GM12864 (cell line): ENCODE results near the gene THSD7A.

Experiments used
- DNase-seq: peaks from one replicate; pipeline ENCODE4 v3.0.0-alpha.2; 2011; ENCODE audit warnings: low read depth
- H3K4me3 ChIP-seq: 2 replicates; pipeline ENCODE4 v1.5.1; 2011; ENCODE audit warnings: mild to moderate bottlenecking, low read depth, low read length, control low read depth
- CTCF ChIP-seq: IDR thresholded peaks from 2 replicates; pipeline ENCODE4 v1.5.1; 2011; ENCODE audit warnings: low read depth, mild to moderate bottlenecking, moderate library complexity, low read length, control low read depth, inconsistent platforms; ENCODE audit errors: missing control alignments

The THSD7A gene

DNA sequence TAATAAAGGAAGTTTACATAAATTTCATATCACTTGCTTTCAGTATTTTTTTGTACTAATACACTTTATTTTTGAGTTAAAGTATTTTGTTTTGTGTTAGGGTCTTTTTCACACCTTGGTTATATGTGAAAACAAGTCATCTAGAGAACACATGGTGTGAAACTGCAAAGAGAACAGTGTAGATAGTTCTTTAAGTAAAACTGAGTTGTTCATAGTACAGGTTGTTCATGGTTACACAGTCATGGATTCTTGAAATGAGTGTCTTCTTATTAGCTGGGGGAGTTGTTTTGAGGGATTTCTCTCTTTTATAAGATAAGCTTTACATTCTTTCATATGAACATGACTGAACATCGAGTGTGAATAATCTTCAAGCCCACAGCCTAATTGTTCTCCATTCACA lies 244.2 kb downstream of the THSD7A start:
- H3K4me3 ChIP-seq = no peak overlapping the region
- no peak for TF ChIP-seq CTCF
- no peak for DNase-seq

DNA sequence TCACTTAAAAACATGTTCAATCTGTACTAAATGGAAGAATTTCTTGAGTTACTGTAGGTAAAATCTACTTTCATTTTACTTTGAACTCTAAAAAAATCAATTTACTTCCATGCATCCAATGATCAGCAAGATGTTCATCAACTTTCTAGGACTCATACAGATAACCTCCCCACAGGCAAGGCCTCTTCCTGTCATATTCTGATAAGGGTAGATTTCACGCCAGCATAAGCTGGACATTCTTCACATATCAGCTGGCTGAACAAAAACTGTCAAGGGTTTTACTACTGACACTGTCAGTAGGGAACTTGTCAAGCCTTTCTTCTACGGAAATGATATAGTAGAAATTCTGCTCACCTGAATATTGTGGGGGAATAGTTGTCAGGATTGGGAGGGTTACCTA lies 244.9 kb downstream of the THSD7A start:
- no peak for DNase-seq
- TF ChIP-seq CTCF = no peak
- H3K4me3 ChIP-seq = no peak overlapping the region

DNA sequence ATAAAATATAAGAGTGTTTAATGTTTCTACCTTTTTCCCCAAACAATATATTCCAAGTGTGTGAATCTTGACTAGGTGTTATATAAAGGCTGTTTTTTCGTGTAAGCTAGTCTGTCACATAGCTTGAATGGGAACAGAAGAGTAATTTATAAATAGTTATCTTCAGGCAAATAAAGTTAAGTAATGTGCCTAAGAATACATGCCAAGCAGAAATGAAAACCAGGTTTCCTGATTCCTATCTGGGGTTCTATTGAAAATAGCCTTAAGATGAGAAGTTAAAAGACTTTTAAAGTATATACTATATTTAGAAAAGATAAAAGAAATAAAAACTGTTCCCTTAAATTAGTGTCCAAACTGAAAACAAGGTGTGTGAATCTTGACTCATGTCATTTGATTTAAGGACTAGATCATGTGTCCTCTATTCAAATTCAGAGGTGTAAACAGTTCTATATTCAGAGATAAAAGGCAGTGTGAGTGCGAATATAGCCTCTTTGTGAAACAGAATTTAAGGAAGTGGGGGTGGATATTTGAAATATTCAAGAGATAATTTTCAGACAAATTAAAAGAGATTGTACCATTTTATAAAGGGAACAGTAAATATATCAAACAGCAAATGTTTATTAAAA lies 247.5 kb downstream of the THSD7A start:
- TF ChIP-seq CTCF = no peak
- H3K4me3 ChIP-seq = no peak overlapping the region
- no peak for DNase-seq

DNA sequence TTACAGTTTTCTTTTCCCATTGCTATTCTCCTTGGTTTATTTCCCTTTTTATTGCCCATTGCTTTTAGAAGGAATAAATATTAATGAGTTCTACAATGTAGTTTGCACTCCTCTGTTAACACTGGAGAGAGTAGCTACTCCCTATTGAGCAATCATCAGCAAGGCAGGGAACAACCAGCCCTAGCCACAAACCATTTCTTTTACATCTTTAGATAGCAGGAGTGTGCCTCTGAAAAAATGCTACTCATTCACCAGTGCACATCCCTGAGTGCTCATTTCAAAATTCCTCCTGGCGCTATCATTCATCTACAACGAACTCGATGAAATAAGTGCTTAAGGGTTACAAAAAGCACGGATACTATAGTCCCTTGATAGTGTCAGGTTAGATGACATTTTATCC lies 252.9 kb downstream of the THSD7A start:
- no peak for TF ChIP-seq CTCF
- no peak overlapping the region for H3K4me3 ChIP-seq
- no peak for DNase-seq

- H3K4me3 ChIP-seq = no peak overlapping the region
- TF ChIP-seq CTCF = no peak
- DNase-seq = no peak
These were observed 255.7 kb downstream of the THSD7A start for GRCh38 chr7:11576310-11576709.

- TF ChIP-seq CTCF = no peak
- H3K4me3 ChIP-seq = no peak overlapping the region
- no peak for DNase-seq
These were observed 258.8 kb downstream of the THSD7A start for GRCh38 chr7:11573128-11573750.
